GM12878 (cell line): ENCODE measurements around the gene EMILIN3. TPM values are rescaled to one million over a fixed set of nuclear protein-coding genes. Genes with fewer than 3 reads are reported as not detected.

Experiments
- ATAC-seq: fragments of 200-7000 bp; cut with Tn5 transposase; 3 replicates; pipeline ENCODE4 v1.9.1; 2020; ENCODE audit warnings: mild to moderate bottlenecking, moderate library complexity
- BruUV-seq: library from RNA; stranded (reverse); fragments of 400-500 nt; replicated peaks from 2 replicates; lab custom pipeline; 2021; lab: Mats Ljungman, UMichigan
- CTCF ChIA-PET: fragments of 300-600 bp; sonication (Branson Sonifier 250); formaldehyde crosslinking; extraction: SDS; loops from one replicate; lab custom pipeline; 2021; ENCODE audit warnings: inconsistent platforms; lab: Yijun Ruan, JAX
- POLR2A ChIA-PET: fragments of 350-600 bp; formaldehyde crosslinking; extraction: SDS; loops from one replicate; lab custom pipeline; 2021; ENCODE audit warnings: inconsistent platforms; lab: Charles Lee
- RAD21 ChIA-PET: fragments of 300-600 bp; sonication (Branson Sonifier 250); formaldehyde crosslinking; loops from one replicate; lab custom pipeline; 2023; ENCODE audit warnings: antibody characterized with exemption; ENCODE audit not compliant: unreplicated experiment; lab: Charles Lee
- SMC1A ChIA-PET: fragments of 300-600 bp; sonication (Branson Sonifier 250); formaldehyde crosslinking; loops from one replicate; lab custom pipeline; 2023; ENCODE audit not compliant: unreplicated experiment, uncharacterized antibody; lab: Charles Lee
- DNase-seq: peaks from one replicate; pipeline ENCODE4 v3.0.0-alpha.2; 2011; ENCODE audit warnings: low read depth, low spot score
- FAIRE-seq: peaks from 3 replicates; lab custom pipeline; 2011; peaks lifted over from hg19 to GRCh38; lab: Jason Lieb, UNC
- H2AFZ ChIP-seq: 2 replicates; pipeline ENCODE4 v1.6.0; 2011; ENCODE audit warnings: low read depth, low read length, control low read depth; ENCODE audit not compliant: control insufficient read depth
- H3K27ac ChIP-seq: 2 replicates; pipeline ENCODE4 v1.5.1; 2011; ENCODE audit warnings: control low read depth; ENCODE audit not compliant: control insufficient read depth, insufficient read depth
- H3K27me3 ChIP-seq, 2 experiments: replicated peaks in 1 of 2; 2 replicates each; pipeline versions ENCODE4 v1.6.0 to v1.6.1; 2011; ENCODE audit warnings: low read length in 1 of 2; ENCODE audit not compliant: control insufficient read depth in 2 of 2, insufficient read depth in 2 of 2
- H3K36me3 ChIP-seq, 2 experiments: 2 replicates each; pipeline ENCODE4 v1.5.1; 2011; ENCODE audit warnings: low read length in 1 of 2; ENCODE audit not compliant: control insufficient read depth in 2 of 2, insufficient read depth in 2 of 2
- H3K4me1 ChIP-seq: 2 replicates; pipeline ENCODE4 v1.6.1; 2011; ENCODE audit warnings: mild to moderate bottlenecking, low read length, moderate library complexity, mixed read lengths; ENCODE audit not compliant: control insufficient read depth, insufficient read depth
- H3K4me2 ChIP-seq: 2 replicates; pipeline ENCODE4 v1.6.0; 2011; ENCODE audit warnings: control low read depth; ENCODE audit not compliant: control insufficient read depth, insufficient read depth
- H3K4me3 ChIP-seq: fragments of 200-600 bp; sonication (generic); 2 replicates; pipeline ENCODE4 v1.5.1; 2016
- H3K79me2 ChIP-seq: 2 replicates; pipeline ENCODE4 v1.6.0; 2011; ENCODE audit warnings: low read length; ENCODE audit not compliant: control insufficient read depth, insufficient read depth
- H3K9ac ChIP-seq: 2 replicates; pipeline ENCODE4 v1.8.0; 2011; ENCODE audit warnings: low read length, control low read depth, mixed read lengths; ENCODE audit not compliant: control insufficient read depth, insufficient read depth
- H3K9me3 ChIP-seq: replicated peaks from 3 replicates; pipeline ENCODE4 v1.5.1; 2011; ENCODE audit warnings: mild to moderate bottlenecking, low read length; ENCODE audit not compliant: control insufficient read depth, insufficient read depth
- H4K20me1 ChIP-seq: 2 replicates; pipeline ENCODE4 v1.6.0; 2011; ENCODE audit not compliant: control insufficient read depth, insufficient read depth
- ATF3 ChIP-seq: IDR thresholded peaks from 2 replicates; pipeline ENCODE4 v1.6.1; 2011; ENCODE audit warnings: low read depth, mild to moderate bottlenecking, low read length, moderate library complexity, borderline replicate concordance; ENCODE audit errors: extremely low read depth
- ATF7 ChIP-seq: fragments of 450-650 bp; IDR thresholded peaks from 2 replicates; pipeline ENCODE4 v1.6.1; 2016; ENCODE audit warnings: low read depth, mild to moderate bottlenecking
- E2F4 ChIP-seq: IDR thresholded peaks from 2 replicates; pipeline ENCODE4 v1.6.1; 2012; ENCODE audit warnings: low read depth, low read length, improper control_type of control experiment
- EP300 ChIP-seq, 2 experiments: fragments of 150-350 bp in 1 of 2; IDR thresholded peaks; 2 replicates each; pipeline ENCODE4 v1.6.1; 2011 to 2012; ENCODE audit warnings: low read depth in 2 of 2, low read length in 2 of 2, borderline replicate concordance in 1 of 2, improper control_type of control experiment in 1 of 2, inconsistent platforms in 1 of 2; ENCODE audit not compliant: control insufficient read depth in 1 of 2
- FOXM1 ChIP-seq: IDR thresholded peaks from 2 replicates; pipeline ENCODE4 v1.6.1; 2012; ENCODE audit warnings: low read depth, mild to moderate bottlenecking, inconsistent platforms, low read length, moderate library complexity
- MTA2 ChIP-seq: fragments of 450-650 bp; IDR thresholded peaks from 2 replicates; pipeline ENCODE4 v1.6.1; 2016; ENCODE audit warnings: low read depth, mild to moderate bottlenecking, moderate library complexity
- NR2C1 ChIP-seq: fragments of 450-650 bp; IDR thresholded peaks from 2 replicates; pipeline ENCODE4 v1.6.1; 2017; ENCODE audit warnings: antibody characterized with exemption, mild to moderate bottlenecking, moderate library complexity
- NR2C2 ChIP-seq: IDR thresholded peaks from 2 replicates; pipeline ENCODE4 v1.6.1; 2011; ENCODE audit warnings: borderline replicate concordance, low read depth; ENCODE audit not compliant: control insufficient read depth, insufficient read length
- PBX3 ChIP-seq: IDR thresholded peaks from 2 replicates; pipeline ENCODE4 v1.6.1; 2011; ENCODE audit warnings: mild to moderate bottlenecking, low read depth, low read length, moderate library complexity; ENCODE audit not compliant: insufficient replicate concordance
- PML ChIP-seq: IDR thresholded peaks from 2 replicates; pipeline ENCODE4 v1.6.1; 2012; ENCODE audit warnings: low read length, inconsistent platforms
- POU2F2 ChIP-seq: IDR thresholded peaks from 3 replicates; pipeline ENCODE4 v1.6.1; 2011; ENCODE audit warnings: low read depth, mild to moderate bottlenecking, low read length, borderline replicate concordance
- SUZ12 ChIP-seq: fragments of 200-600 bp; sonication (generic); IDR thresholded peaks from one replicate; pipeline ENCODE4 v1.6.1; 2018; ENCODE audit warnings: antibody characterized with exemption, mild to moderate bottlenecking; ENCODE audit not compliant: unreplicated experiment
- TCF12 ChIP-seq: IDR thresholded peaks from 2 replicates; pipeline ENCODE4 v1.6.1; 2011; ENCODE audit warnings: low read depth, mild to moderate bottlenecking, low read length
- WGBS: methylation state at CpG from one replicate; pipeline ENCODE4 v1.1.6; 2016; ENCODE audit warnings: low lambda C conversion rate; ENCODE audit not compliant: insufficient replicate concordance, insufficient coverage; ENCODE audit errors: missing lambda C conversion rate; 5-methylcytosine and 5-hydroxymethylcytosine counted together
- in situ Hi-C: fragments of 300-500 bp; cut with MboI; formaldehyde crosslinking; loops from 9 replicates; pipeline ENCODE4 v1.14.3; 2018; ENCODE audit warnings: mixed read lengths
- intact Hi-C: fragments of 100-400 bp; cut with micrococcal nuclease; formaldehyde crosslinking; loops from one replicate; pipeline ENCODE4 v1.14.2; 2022; ENCODE audit not compliant: unreplicated experiment
- polyA plus RNA-seq, 11 experiments: library from polyadenylated mRNA; depleted of rRNA in 4 of 11; unstranded in 6 of 11; stranded (reverse) in 5 of 11; fragments of >200 nt; fragmentation: Nextera tagmentation in 4 of 11; fragmentation: Illumina TruSeq in 1 of 11; extraction: Ambion mirVana in 4 of 11; extraction: Trizol in 1 of 11; gene quantifications; 1 replicate in 1 of 11; 2 replicates in 10 of 11; pipeline versions ENCODE4 v1.2.1 to v1.2.3, GENCODE V29; 2011 to 2016; ENCODE audit warnings: inconsistent platforms in 2 of 11, missing spikeins in 2 of 11, low read depth in 1 of 11
- total RNA-seq, 4 experiments: library from RNA; depleted of rRNA in 3 of 4; stranded (reverse); fragments of >200 nt in 3 of 4; fragmentation: Illumina TruSeq in 1 of 4; extraction: Trizol in 1 of 4; gene quantifications; 2 replicates each; pipeline versions ENCODE4 v1.2.1 to v1.2.3, GENCODE V29; 2013 to 2021
- TF ChIP-seq, protein P1 (sequence below): fragments of 450-650 bp; IDR thresholded peaks from 2 replicates; pipeline ENCODE4 v1.6.1; 2018; ENCODE audit warnings: mild to moderate bottlenecking, low read depth, moderate library complexity; ENCODE audit not compliant: partially characterized antibody
- TF ChIP-seq, protein P2 (sequence below): IDR thresholded peaks from 2 replicates; pipeline ENCODE4 v1.6.1; 2011; ENCODE audit warnings: borderline replicate concordance, low read depth, mild to moderate bottlenecking, moderate library complexity, mixed read lengths, low read length; ENCODE audit not compliant: insufficient read depth; ENCODE audit errors: extremely low read length

The EMILIN3 gene
- total and polyA plus RNA-seq, 10 of the 15 experiments (the other 5 are each of a cell fraction or from before 2014, with no cell fraction given), result not detected

GRCh38 chr20:41386502-41387427 lies 20.1 kb upstream of the EMILIN3 start:
- H3K4me2 ChIP-seq, result no peak overlapping the region
- no peaks in the 10 kb centered on the region for H3K9me3 ChIP-seq
- no peaks in the 10 kb centered on the region for H3K27me3 ChIP-seq
- no TSS peak for BruUV-seq
- H3K79me2 ChIP-seq, result no peaks in the 10 kb centered on the region
- no peaks in the 10 kb centered on the region for H3K4me1 ChIP-seq
- H3K36me3 ChIP-seq, result no peaks in the 10 kb centered on the region
- intact Hi-C loops, result no loop called here
- POLR2A ChIA-PET, result no interaction called here
- H3K9ac ChIP-seq, result no peak overlapping the region
- SMC1A ChIA-PET, result no interaction called here
- no peak overlapping the region for H2AFZ ChIP-seq
- no peak for FAIRE-seq
- no peak for DNase-seq
- ATAC-seq, result no peak
- no peak overlapping the region for H3K4me3 ChIP-seq
- 36% methylated on average over 14 of the region's 14 CpGs for WGBS
- H4K20me1 ChIP-seq, result no peaks in the 10 kb centered on the region
- CTCF ChIA-PET, result no interaction called here
- RAD21 ChIA-PET, result no interaction called here
- in situ Hi-C loops, result no loop called here
- H3K27ac ChIP-seq, result no peak overlapping the region
- TF ChIP-seq ATF7 (no peak), NR2C1 (no peak), PML (no peak), FOXM1 (no peak), E2F4 (no peak), EP300 (IDR thresholded peaks at IDR 0.05; ENCODE audit: borderline replicate concordance in 1 of 2, control insufficient read depth in 1 of 2, low read depth in 2 of 2, low read length in 2 of 2) (no peak), MTA2 (no peak), TCF12 (no peak), PBX3 (no peak), SUZ12 (no peak), NR2C2 (no peak), ATF3 (no peak), POU2F2 (no peak)
- TF ChIP-seq, protein P1, sequence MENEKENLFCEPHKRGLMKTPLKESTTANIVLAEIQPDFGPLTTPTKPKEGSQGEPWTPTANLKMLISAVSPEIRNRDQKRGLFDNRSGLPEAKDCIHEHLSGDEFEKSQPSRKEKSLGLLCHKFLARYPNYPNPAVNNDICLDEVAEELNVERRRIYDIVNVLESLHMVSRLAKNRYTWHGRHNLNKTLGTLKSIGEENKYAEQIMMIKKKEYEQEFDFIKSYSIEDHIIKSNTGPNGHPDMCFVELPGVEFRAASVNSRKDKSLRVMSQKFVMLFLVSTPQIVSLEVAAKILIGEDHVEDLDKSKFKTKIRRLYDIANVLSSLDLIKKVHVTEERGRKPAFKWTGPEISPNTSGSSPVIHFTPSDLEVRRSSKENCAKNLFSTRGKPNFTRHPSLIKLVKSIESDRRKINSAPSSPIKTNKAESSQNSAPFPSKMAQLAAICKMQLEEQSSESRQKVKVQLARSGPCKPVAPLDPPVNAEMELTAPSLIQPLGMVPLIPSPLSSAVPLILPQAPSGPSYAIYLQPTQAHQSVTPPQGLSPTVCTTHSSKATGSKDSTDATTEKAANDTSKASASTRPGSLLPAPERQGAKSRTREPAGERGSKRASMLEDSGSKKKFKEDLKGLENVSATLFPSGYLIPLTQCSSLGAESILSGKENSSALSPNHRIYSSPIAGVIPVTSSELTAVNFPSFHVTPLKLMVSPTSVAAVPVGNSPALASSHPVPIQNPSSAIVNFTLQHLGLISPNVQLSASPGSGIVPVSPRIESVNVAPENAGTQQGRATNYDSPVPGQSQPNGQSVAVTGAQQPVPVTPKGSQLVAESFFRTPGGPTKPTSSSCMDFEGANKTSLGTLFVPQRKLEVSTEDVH, result no peak
- TF ChIP-seq, protein P2, sequence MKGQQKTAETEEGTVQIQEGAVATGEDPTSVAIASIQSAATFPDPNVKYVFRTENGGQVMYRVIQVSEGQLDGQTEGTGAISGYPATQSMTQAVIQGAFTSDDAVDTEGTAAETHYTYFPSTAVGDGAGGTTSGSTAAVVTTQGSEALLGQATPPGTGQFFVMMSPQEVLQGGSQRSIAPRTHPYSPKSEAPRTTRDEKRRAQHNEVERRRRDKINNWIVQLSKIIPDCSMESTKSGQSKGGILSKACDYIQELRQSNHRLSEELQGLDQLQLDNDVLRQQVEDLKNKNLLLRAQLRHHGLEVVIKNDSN, result no peak
